HepG2 (cell line): ENCODE measurements around the gene PRDX5. TPM values are rescaled to one million over a fixed set of nuclear protein-coding genes. Genes with fewer than 3 reads are reported as not detected.

ENCODE experiments used
- E2F1 ChIP-seq: sonication (generic); formaldehyde crosslinking; IDR thresholded peaks from 2 replicates; pipeline ENCODE4 v1.5.0; 2020; ENCODE audit warnings: missing genetic modification reagents
- KLF6 ChIP-seq: IDR thresholded peaks from 2 replicates; pipeline ENCODE4 v1.8.0; 2016; ENCODE audit warnings: missing biosample characterization, missing genetic modification reagents
- MLLT10 ChIP-seq: sonication (generic); formaldehyde crosslinking; IDR thresholded peaks from 2 replicates; pipeline ENCODE4 v1.4.0; 2020; ENCODE audit warnings: missing genetic modification reagents
- MTA3 ChIP-seq: sonication (generic); formaldehyde crosslinking; IDR thresholded peaks from 2 replicates; pipeline ENCODE4 v1.4.0; 2020; ENCODE audit warnings: missing genetic modification reagents
- MTERF4 ChIP-seq: sonication (generic); formaldehyde crosslinking; IDR thresholded peaks from 2 replicates; pipeline ENCODE4 v1.8.0; 2023; ENCODE audit warnings: mild to moderate bottlenecking, missing genetic modification reagents
- NR2C2 ChIP-seq: sonication (generic); formaldehyde crosslinking; IDR thresholded peaks from 2 replicates; pipeline ENCODE4 v1.4.0; 2020; ENCODE audit warnings: missing genetic modification reagents, mild to moderate bottlenecking, moderate library complexity, borderline replicate concordance
- PATZ1 ChIP-seq: sonication (generic); formaldehyde crosslinking; IDR thresholded peaks from 2 replicates; pipeline ENCODE4 v1.4.0; 2020; ENCODE audit warnings: missing genetic modification reagents
- RFX1 ChIP-seq: fragments of 450-650 bp; IDR thresholded peaks from 2 replicates; pipeline ENCODE4 v1.6.1; 2017
- THAP11 ChIP-seq: IDR thresholded peaks from 2 replicates; pipeline ENCODE4 v1.6.1; 2016; ENCODE audit warnings: missing biosample characterization, missing genetic modification reagents
- ZC3H13 ChIP-seq: sonication (generic); formaldehyde crosslinking; IDR thresholded peaks from 2 replicates; pipeline ENCODE4 v1.8.1; 2023; ENCODE audit warnings: mild to moderate bottlenecking, missing genetic modification reagents, moderate library complexity
- ZFAT ChIP-seq: sonication (generic); formaldehyde crosslinking; conservative IDR thresholded peaks from 2 replicates; pipeline ENCODE4 v1.8.1; 2023; ENCODE audit warnings: missing genetic modification reagents, inconsistent platforms
- ZNF496 ChIP-seq: sonication (generic); formaldehyde crosslinking; IDR thresholded peaks from 2 replicates; pipeline ENCODE4 v1.8.1; 2023; ENCODE audit warnings: mild to moderate bottlenecking, moderate library complexity, missing genetic modification reagents; ENCODE audit not compliant: insufficient replicate concordance
- ZNF691 ChIP-seq: sonication (generic); formaldehyde crosslinking; IDR thresholded peaks from 2 replicates; pipeline ENCODE4 v1.4.0; 2020; ENCODE audit warnings: missing genetic modification reagents, low read depth, mild to moderate bottlenecking, borderline replicate concordance
- ZNF746 ChIP-seq: sonication (generic); formaldehyde crosslinking; IDR thresholded peaks from 2 replicates; pipeline ENCODE4 v1.8.0; 2022; ENCODE audit warnings: mild to moderate bottlenecking, missing genetic modification reagents
- ZNF75D ChIP-seq: sonication (generic); formaldehyde crosslinking; IDR thresholded peaks from 2 replicates; pipeline ENCODE4 v1.8.1; 2023; ENCODE audit warnings: missing genetic modification reagents, mild to moderate bottlenecking, borderline replicate concordance
- ZNF790 ChIP-seq: sonication (generic); formaldehyde crosslinking; IDR thresholded peaks from 2 replicates; pipeline ENCODE4 v1.8.0; 2022; ENCODE audit warnings: missing genetic modification reagents, mild to moderate bottlenecking, borderline replicate concordance
- ZSCAN29 ChIP-seq: sonication (generic); formaldehyde crosslinking; conservative IDR thresholded peaks from 2 replicates; pipeline ENCODE4 v1.4.0; 2020; ENCODE audit warnings: mild to moderate bottlenecking, missing genetic modification reagents
- polyA plus RNA-seq, 8 experiments: library from polyadenylated mRNA; depleted of rRNA in 3 of 8; stranded (reverse) in 7 of 8; unstranded in 1 of 8; fragments of >200 nt; fragmentation: Illumina TruSeq in 4 of 8; extraction: Trizol in 4 of 8; gene quantifications; 2 replicates each; pipeline versions ENCODE4 v1.2.1 to v1.2.3, GENCODE V29; 2011 to 2016; ENCODE audit warnings: low read depth in 4 of 8, missing spikeins in 1 of 8, mixed read lengths in 1 of 8; ENCODE audit not compliant: insufficient read depth in 1 of 8
- total RNA-seq, 5 experiments: library from RNA; depleted of rRNA; stranded (reverse); fragments of >200 nt; fragmentation: Illumina TruSeq; extraction: Trizol; gene quantifications; 2 replicates each; pipeline ENCODE4 v1.2.3, GENCODE V29; 2016; ENCODE audit warnings: low read depth in 1 of 5

PRDX5 gene
- total and polyA plus RNA-seq, 2 of the 13 experiments (the other 11 are each of a cell fraction or from before 2014, with no cell fraction given) = 215 to 311 TPM

GRCh38 chr11:64284962-64285884 lies 32.7 kb upstream of the PRDX5 start, which contains the start of gene GPR137 (continued):
- TF ChIP-seq NR2C2 (CRISPR knock-in tag) = peak; percentile 90
- peak; percentile 77 for TF ChIP-seq THAP11 (CRISPR knock-in tag)
- TF ChIP-seq ZNF746 = no peak
- no peak for TF ChIP-seq ZNF691 (CRISPR knock-in tag)
- no peak for TF ChIP-seq ZC3H13 (CRISPR knock-in tag)
- TF ChIP-seq ZSCAN29 = no peak
- TF ChIP-seq MTA3 (CRISPR knock-in tag) = no peak
- peak; percentile 16; the same call in 1 of the 2 replicates for TF ChIP-seq MTERF4 (CRISPR knock-in tag)
- no peak for TF ChIP-seq ZFAT (CRISPR knock-in tag)
- TF ChIP-seq RFX1 = peak; percentile 74
- TF ChIP-seq ZNF75D (CRISPR knock-in tag) = no peak
- TF ChIP-seq ZNF496 (CRISPR knock-in tag) = no peak
- TF ChIP-seq MLLT10 (CRISPR knock-in tag) = no peak
- peak; percentile 48 for TF ChIP-seq PATZ1 (CRISPR knock-in tag)
- no peak for TF ChIP-seq E2F1 (CRISPR knock-in tag)
- peak; percentile 21; the same call in 1 of the 2 replicates for TF ChIP-seq ZNF790
- TF ChIP-seq KLF6 (CRISPR knock-in tag) = 0 out of 2 replicates have a peak, but pooled peaks have one; percentile 36
